Measurements from ENCODE around the gene NCOA5. TPM values are rescaled to one million over a fixed set of nuclear protein-coding genes. Genes with fewer than 3 reads are reported as not detected.

NCOA5 gene
- total RNA-seq, 1 donor from 2014 or later, result 10.6 TPM

GRCh38 chr20:46043556-46043955, 46.2 kb downstream of the NCOA5 start:
- no peak for DNase-seq (ENCODE audit: low read depth, low spot score)

- no peak for DNase-seq (ENCODE audit: low read depth, low spot score)
Measured at GRCh38 chr20:46040902-46041535, 48.7 kb downstream of the NCOA5 start.

GRCh38 chr20:46037036-46037435, 52.7 kb downstream of the NCOA5 start:
- DNase-seq (ENCODE audit: low read depth, low spot score), result no peak

- DNase-seq (ENCODE audit: low read depth, low spot score), result no peak
Measured at GRCh38 chr20:46036370-46036769, 53.4 kb downstream of the NCOA5 start.

GRCh38 chr20:46035713-46036112, 54.0 kb downstream of the NCOA5 start:
- DNase-seq (ENCODE audit: low read depth, low spot score), result no peak

GRCh38 chr20:46035253-46035652, 54.5 kb downstream of the NCOA5 start:
- DNase-seq (ENCODE audit: low read depth, low spot score), result no peak

GRCh38 chr20:46034039-46034438, 55.7 kb downstream of the NCOA5 start:
- DNase-seq (ENCODE audit: low read depth, low spot score), result no peak

GRCh38 chr20:46031701-46032254, 58.0 kb downstream of the NCOA5 start:
- DNase-seq (ENCODE audit: low read depth, low spot score), result no peak

GRCh38 chr20:46031014-46031569, 58.7 kb downstream of the NCOA5 start:
- DNase-seq (ENCODE audit: low read depth, low spot score), result no peak

- no peak for DNase-seq (ENCODE audit: low read depth, low spot score)
Measured at GRCh38 chr20:46030284-46031013, 59.3 kb downstream of the NCOA5 start.

- DNase-seq (ENCODE audit: low read depth, low spot score), result no peak
Measured at GRCh38 chr20:46028772-46029371, 60.9 kb downstream of the NCOA5 start, which contains the start of gene SLC12A5. Gene SLC12A5 (plus strand): TSS chr20:46029215. CDS start chr20:46029345, 130 bp downstream.

GRCh38 chr20:46028110-46028509, 61.7 kb downstream of the NCOA5 start:
- DNase-seq (ENCODE audit: low read depth, low spot score), result no peak

GRCh38 chr20:46027245-46027853, 62.4 kb downstream of the NCOA5 start:
- DNase-seq (ENCODE audit: low read depth, low spot score), result no peak

GRCh38 chr20:46025376-46025783, 64.4 kb downstream of the NCOA5 start:
- no peak for DNase-seq (ENCODE audit: low read depth, low spot score)

- no peak for DNase-seq (ENCODE audit: low read depth, low spot score)
Measured at GRCh38 chr20:46023999-46024398, 65.8 kb downstream of the NCOA5 start.

GRCh38 chr20:46023148-46023484, 66.6 kb downstream of the NCOA5 start:
- DNase-seq (ENCODE audit: low read depth, low spot score), result no peak

GRCh38 chr20:46022411-46023147, 67.2 kb downstream of the NCOA5 start:
- no peak for DNase-seq (ENCODE audit: low read depth, low spot score)

- DNase-seq (ENCODE audit: low read depth, low spot score), result no peak
Measured at GRCh38 chr20:46021361-46022359, 68.1 kb downstream of the NCOA5 start.

GRCh38 chr20:46020555-46020954, 69.2 kb downstream of the NCOA5 start:
- no peak for DNase-seq (ENCODE audit: low read depth, low spot score)

GRCh38 chr20:46018611-46019010, 71.2 kb downstream of the NCOA5 start:
- DNase-seq (ENCODE audit: low read depth, low spot score), result no peak

Data from pulmonary artery endothelial cell (primary cell).